Upper lobe of right lung (tissue), 1 donor: ENCODE results near the gene MYO5B. TPM values are rescaled to one million over a fixed set of nuclear protein-coding genes. Genes with fewer than 3 reads are reported as not detected.

Experiments
- ATAC-seq: fragments of 200-7000 bp; cut with Tn5 transposase; one replicate; pipeline ENCODE4 v1.9.1; 2020; ENCODE audit warnings: mild to moderate bottlenecking, moderate library complexity
- DNase-seq: peaks from one replicate; pipeline ENCODE4 v3.0.0-alpha.2; 2020
- H3K27ac ChIP-seq: fragments of 200-600 bp; one replicate; pipeline ENCODE4 v1.8.0; 2022
- H3K27me3 ChIP-seq: fragments of 200-600 bp; one replicate; pipeline ENCODE4 v1.8.0; 2022; ENCODE audit warnings: mild to moderate bottlenecking
- H3K36me3 ChIP-seq: fragments of 200-600 bp; one replicate; pipeline ENCODE4 v1.8.0; 2022
- H3K4me1 ChIP-seq: fragments of 200-600 bp; one replicate; pipeline ENCODE4 v1.8.0; 2022
- H3K4me3 ChIP-seq: fragments of 200-600 bp; one replicate; pipeline ENCODE4 v1.8.0; 2022; ENCODE audit warnings: mild to moderate bottlenecking
- H3K9me3 ChIP-seq: fragments of 200-600 bp; one replicate; pipeline ENCODE4 v1.8.0; 2022
- intact Hi-C: fragments of 100-400 bp; cut with DNase I; formaldehyde crosslinking; loops from one replicate; pipeline ENCODE4 v1.11.0; 2022
- total RNA-seq: library from RNA; stranded (reverse); fragmentation: NEBNext Ultra II Directional; extraction: Animal tissue kit (Norgen Biotek cat#: 25700); gene quantifications from one replicate; pipeline ENCODE4 v1.2.1, GENCODE V29; 2021
- TF ChIP-seq, protein P1 (sequence below): fragments of 200-600 bp; IDR thresholded peaks from one replicate; pipeline ENCODE4 v1.8.0; 2022; ENCODE audit warnings: antibody characterized with exemption
- donor health status: DM: no; HTN: yes; CAD: no; lungs with severe emphysema.

Gene MYO5B
- total RNA-seq, 1 donor from 2014 or later, result 31.6 TPM

DNA sequence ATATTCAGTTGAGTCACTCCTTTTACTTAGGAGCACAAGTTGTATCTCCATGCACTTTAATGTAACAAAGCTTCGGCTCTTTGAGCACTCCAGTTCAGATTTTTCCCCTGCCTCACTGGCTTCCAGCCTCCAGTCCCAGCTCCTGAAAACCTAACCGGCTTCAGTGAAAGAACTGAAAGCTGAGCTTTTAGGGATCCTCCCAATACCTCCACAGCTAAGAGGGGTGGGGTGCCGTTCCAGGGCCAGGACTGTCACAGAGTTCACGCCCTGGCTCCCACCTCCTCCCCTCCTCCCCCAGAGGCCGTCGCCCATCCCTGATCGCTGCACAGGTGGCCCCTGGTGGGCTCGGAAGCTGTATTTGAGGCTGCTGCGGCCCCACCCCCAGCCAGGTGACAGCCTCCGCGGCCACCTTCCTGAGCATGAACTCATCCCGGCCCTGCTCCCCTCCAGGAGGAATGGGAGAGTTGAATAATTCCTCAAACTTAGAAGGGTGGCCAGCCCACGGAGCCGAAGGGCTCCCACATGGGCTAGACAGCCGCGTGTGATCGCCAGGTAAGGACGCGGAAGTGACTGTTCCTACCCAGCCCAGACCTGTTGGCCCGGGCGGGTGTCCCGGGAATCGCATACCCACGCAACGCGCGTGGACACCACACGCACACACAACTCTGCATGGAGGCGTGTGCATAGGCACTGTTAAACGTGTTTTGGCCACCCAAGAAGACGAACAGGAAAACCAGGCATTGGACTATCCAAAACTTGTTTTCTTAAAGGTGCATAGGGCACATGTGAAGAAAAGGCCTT is 1.8 kb downstream of the MYO5B start:
- TF ChIP-seq, protein P1, sequence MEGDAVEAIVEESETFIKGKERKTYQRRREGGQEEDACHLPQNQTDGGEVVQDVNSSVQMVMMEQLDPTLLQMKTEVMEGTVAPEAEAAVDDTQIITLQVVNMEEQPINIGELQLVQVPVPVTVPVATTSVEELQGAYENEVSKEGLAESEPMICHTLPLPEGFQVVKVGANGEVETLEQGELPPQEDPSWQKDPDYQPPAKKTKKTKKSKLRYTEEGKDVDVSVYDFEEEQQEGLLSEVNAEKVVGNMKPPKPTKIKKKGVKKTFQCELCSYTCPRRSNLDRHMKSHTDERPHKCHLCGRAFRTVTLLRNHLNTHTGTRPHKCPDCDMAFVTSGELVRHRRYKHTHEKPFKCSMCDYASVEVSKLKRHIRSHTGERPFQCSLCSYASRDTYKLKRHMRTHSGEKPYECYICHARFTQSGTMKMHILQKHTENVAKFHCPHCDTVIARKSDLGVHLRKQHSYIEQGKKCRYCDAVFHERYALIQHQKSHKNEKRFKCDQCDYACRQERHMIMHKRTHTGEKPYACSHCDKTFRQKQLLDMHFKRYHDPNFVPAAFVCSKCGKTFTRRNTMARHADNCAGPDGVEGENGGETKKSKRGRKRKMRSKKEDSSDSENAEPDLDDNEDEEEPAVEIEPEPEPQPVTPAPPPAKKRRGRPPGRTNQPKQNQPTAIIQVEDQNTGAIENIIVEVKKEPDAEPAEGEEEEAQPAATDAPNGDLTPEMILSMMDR, result no peak
- H3K4me3 ChIP-seq, result peak overlapping the region; percentile 55
- DNase-seq, result no peak
- peaks cover 37% of the 10 kb centered on the region for H3K27me3 ChIP-seq
- intact Hi-C loops, result no loop called here
- ATAC-seq, result no peak
- H3K27ac ChIP-seq, result no peak overlapping the region
- peaks cover 5% of the 10 kb centered on the region for H3K4me1 ChIP-seq
- no peaks in the 10 kb centered on the region for H3K36me3 ChIP-seq
- no peaks in the 10 kb centered on the region for H3K9me3 ChIP-seq

DNA sequence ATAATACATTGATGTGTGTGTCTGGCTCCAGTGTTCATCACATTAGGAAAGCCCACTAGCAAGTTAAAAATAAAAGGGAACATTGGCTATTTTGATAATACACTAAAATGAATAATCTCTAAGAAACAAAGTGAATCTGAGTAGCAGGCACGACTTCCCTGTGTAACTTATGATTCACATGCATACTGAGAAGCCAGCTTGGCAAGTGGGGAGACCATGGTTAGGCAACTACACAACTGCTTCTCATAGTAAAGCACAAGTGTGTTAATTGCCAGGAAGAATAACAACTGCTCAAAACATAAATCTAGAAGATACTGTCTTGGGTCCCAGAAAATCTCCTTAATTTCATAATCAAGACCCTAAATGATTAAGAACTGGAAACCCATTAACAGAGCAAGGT is 4.0 kb downstream of the MYO5B start:
- intact Hi-C loops, result no loop called here
- H3K27me3 ChIP-seq, result peaks cover 28% of the 10 kb centered on the region
- DNase-seq, result no peak
- H3K27ac ChIP-seq, result no peak overlapping the region
- no peak overlapping the region for H3K4me3 ChIP-seq
- H3K36me3 ChIP-seq, result no peaks in the 10 kb centered on the region
- ATAC-seq, result no peak
- TF ChIP-seq, protein P1, result no peak
- no peaks in the 10 kb centered on the region for H3K9me3 ChIP-seq
- peaks cover 5% of the 10 kb centered on the region for H3K4me1 ChIP-seq

DNA sequence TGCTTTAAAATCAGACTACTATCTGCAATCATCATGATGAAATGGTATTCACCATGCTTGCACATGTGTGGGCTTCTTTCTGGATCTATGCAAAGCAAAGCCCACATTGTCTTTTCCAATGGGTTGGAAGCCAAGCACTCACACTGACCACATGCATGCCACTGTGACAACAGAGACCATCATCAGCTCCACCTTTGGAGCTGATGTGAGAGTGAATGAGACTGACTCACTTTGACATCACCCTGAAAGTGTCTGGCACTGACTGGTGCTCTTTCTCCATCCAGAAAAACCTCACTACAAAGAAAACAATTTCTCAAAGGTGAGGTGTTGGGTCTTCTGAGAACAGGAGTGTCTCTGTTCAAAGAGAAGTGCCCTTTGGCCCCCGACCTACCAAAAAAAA is 4.7 kb downstream of the MYO5B start:
- H3K27me3 ChIP-seq, result peaks cover 23% of the 10 kb centered on the region
- peaks cover 5% of the 10 kb centered on the region for H3K4me1 ChIP-seq
- H3K27ac ChIP-seq, result no peak overlapping the region
- no peak overlapping the region for H3K4me3 ChIP-seq
- ATAC-seq, result no peak
- intact Hi-C loops, result no loop called here
- no peak for DNase-seq
- no peaks in the 10 kb centered on the region for H3K9me3 ChIP-seq
- TF ChIP-seq, protein P1, result no peak
- H3K36me3 ChIP-seq, result no peaks in the 10 kb centered on the region

DNA sequence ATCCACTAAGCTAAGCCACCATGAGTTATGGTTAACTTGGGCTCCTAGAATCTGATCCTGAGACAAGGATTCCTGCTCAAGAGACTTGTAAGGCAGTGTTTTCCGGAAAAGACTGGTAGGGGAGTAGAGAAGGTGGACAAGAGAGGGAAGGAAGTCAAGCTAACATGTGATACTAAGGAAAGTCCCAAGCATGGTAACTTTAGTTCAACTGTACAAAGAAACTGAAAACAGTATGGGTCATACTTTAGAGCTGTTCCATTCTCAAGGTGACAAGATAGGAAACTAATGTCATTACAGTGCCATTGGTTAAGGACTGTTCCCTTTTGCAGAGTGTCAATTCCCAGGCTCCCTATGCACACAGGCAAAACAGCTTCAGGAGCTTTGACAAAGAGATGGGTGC is 5.8 kb downstream of the MYO5B start:
- TF ChIP-seq, protein P1, result no peak
- ATAC-seq (no peak), DNase-seq (no peak)
- Histone ChIP-seq H3K36me3 (no peaks in the 10 kb centered on the region), H3K4me1 (peaks cover 1% of the 10 kb centered on the region), H3K27me3 (peaks cover 18% of the 10 kb centered on the region), H3K9me3 (no peaks in the 10 kb centered on the region), H3K27ac (no peak overlapping the region), H3K4me3 (no peak overlapping the region)
- intact Hi-C loops, result no loop called here

DNA sequence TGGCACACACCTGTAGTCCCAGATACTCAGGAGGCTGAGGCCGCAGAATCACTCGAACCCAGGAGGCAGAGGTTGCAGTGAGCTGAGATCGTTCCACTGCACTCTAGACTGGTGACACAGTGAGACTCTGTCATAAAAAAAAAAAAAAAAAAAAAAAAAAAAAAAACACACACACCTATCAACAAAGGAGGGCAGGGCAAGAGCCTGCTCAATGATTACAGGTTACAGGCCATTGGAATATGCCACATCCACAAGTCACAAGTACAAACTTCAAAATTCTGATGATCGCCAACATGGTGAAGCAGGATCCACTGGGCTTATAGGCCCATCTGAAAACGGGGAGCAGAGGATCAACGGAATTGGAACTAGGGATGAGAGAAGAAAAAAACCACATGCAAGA is 6.3 kb downstream of the MYO5B start:
- Histone ChIP-seq H3K4me1 (no peaks in the 10 kb centered on the region), H3K27ac (no peak overlapping the region), H3K36me3 (no peaks in the 10 kb centered on the region), H3K27me3 (peaks cover 16% of the 10 kb centered on the region), H3K4me3 (no peak overlapping the region), H3K9me3 (no peaks in the 10 kb centered on the region)
- no peak for ATAC-seq
- TF ChIP-seq, protein P1, result no peak
- intact Hi-C loops, result no loop called here
- DNase-seq, result no peak
